ENCODE data around the gene CFAP52.
A peak's percentile ranks its signal among the peaks of the same experiment; 100 is the strongest.
"Not testable (repeated sequence)": the region's sequence is repeated elsewhere in the genome, so short reads cannot be mapped to it uniquely, and the experiment has no call there.

GRCh38 chr17:9554715-9555114 is 21.7 kb upstream of the CFAP52 start:
- TF ChIP-seq POLR2A, POLR2AphosphoS5 (IDR thresholded peaks at IDR 0.05): not testable (repeated sequence)
- TF ChIP-seq CTCF (IDR thresholded peaks at IDR 0.05 in 8 of 11, conservative IDR thresholded peaks at IDR 0.05 in 3 of 11), result peak in 8 of 11 experiments; percentile 11 to 46 (median 24)

Measured in spleen (tissue), 7 donors.